NCI-H1436 (cell line): Measurements from ENCODE around the gene PAX7.
"Not testable (repeated sequence)": the region's sequence is repeated elsewhere in the genome, so short reads cannot be mapped to it uniquely, and the experiment has no call there.

Experiments
- DNase-seq: peaks from one replicate; lab custom pipeline; 2025; lab: John Stamatoyannopoulos, UW

Gene PAX7

DNA sequence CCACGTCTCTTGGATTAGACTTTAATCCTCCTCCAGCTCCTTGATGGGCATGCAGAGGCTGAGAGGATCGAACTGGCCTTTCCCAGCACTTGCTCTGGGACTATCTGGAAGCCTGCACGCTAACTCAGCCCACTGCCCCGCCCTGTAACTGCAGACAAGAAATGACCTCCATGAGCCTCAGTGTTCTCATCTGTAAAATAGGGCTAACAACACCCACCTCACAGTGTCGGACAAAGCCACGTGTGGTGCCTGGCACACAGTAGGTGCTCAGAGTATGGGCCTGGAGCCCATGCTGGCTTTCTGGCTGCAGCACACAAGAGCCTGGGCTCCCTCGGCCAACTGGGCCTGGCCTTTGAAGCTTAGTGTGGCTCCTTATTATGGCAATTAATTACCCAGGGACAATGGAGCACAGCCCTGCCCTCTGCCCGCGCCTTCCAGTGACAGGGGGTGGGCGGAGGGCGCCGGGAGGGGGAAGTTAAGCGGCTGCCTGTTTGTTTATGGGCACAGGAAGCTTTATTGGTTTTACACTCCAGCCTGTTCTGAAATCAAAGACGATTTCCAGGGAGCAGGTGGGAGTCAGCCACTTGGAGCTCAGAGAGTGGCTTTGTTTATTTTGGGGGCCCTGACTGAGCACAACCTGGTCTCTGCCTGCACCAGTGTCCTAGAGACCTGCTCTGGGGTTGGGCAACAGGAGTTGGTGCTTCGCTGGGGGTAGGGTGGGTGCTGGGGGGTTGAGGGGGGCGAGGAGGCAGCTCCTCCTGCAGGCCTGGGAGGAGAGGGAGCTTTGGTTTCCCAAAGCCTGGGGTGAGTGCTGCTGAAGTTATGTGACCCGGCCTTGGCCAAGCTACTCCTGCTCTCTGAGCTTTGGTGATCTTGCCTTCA lies 31.0 kb downstream of the PAX7 start:
- no peak for DNase-seq

- no peak for DNase-seq
Observed at GRCh38 chr1:18662286-18662639, 31.6 kb downstream of the PAX7 start.

- DNase-seq: no peak
Observed at GRCh38 chr1:18666317-18666920, 35.8 kb downstream of the PAX7 start.

- DNase-seq: no peak
Observed at GRCh38 chr1:18667333-18667732, 36.7 kb downstream of the PAX7 start.

GRCh38 chr1:18668046-18668445 lies 37.4 kb downstream of the PAX7 start:
- no peak for DNase-seq

- DNase-seq: no peak
Observed at GRCh38 chr1:18668750-18669404, 38.2 kb downstream of the PAX7 start.

DNA sequence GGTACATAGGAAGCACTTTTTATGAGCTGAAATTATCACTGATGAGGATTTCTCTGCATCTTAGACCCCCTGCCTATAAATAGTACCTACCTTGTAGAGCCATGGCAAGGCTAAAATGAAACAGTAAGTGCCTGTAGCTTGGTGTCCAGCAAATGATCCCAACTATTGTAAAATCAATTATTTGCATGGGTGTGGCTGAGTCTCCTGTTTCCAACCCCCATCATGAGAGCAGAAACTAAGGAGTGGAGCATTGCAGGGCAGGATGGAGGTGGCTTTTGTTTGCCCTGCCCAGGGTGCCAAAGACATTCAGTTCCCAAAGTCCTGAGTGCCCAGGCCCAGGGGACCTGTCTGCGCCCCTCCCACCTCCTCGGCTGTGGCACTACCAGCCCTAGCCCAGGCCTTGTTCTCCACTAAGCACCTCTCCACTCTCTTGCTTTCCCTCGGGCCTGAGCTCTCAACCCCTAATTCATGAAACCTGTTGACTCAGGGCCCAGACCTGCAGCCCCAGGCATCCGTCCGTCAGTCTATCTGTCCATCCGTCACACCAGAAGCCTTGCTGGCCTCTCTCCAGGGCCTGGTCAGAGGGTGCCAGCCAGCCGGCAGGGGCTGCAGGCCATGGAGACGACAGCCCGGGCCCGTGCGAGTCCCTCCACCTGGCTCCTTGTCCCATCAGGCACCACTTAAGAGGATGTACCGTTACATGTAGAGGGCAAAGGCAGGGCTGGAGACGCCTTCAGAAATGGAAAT lies 39.6 kb downstream of the PAX7 start:
- DNase-seq: no peak

GRCh38 chr1:18670868-18671225 lies 40.2 kb downstream of the PAX7 start:
- DNase-seq: no peak

DNA sequence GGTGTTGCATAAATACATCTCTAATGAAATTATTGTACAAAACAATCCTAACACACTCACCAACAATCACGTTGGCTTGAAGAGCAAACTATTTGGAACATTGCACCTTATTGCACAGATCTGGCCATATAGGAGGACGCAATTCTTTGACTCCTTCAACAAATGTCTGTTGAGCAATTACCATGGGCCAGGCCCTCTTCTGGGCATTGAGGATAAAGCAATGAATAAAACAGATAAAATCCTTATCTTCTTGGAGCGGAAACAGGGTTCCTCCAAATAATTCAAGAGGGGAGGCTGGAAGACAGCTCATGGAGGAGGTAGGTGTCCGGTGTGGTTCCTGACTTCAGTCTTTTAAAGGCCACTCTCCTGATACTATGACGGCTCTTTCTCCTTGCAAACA lies 43.3 kb downstream of the PAX7 start:
- DNase-seq: no peak

DNA sequence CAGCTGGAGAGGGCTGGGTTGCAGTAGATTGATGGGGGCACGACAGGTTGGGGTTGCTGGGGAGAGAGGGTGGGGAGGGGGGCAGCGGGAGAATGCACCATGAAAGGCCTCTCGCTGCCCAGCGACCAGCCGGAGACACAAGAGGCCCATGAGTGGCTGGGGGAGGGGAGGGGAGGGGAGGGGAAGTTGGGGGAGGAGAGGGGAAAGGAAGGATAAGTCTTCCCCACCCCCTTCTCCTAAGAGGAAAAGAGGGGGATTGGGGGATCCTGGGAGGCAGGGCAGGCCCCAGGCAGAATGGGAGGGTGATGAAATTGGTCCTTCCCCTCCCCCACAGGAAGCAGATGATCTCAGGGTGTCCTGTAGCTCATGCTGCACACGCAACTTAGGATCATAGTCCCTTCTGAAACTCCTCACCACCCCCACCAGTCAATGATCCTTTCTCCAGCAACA lies 45.7 kb downstream of the PAX7 start:
- DNase-seq: no peak

DNA sequence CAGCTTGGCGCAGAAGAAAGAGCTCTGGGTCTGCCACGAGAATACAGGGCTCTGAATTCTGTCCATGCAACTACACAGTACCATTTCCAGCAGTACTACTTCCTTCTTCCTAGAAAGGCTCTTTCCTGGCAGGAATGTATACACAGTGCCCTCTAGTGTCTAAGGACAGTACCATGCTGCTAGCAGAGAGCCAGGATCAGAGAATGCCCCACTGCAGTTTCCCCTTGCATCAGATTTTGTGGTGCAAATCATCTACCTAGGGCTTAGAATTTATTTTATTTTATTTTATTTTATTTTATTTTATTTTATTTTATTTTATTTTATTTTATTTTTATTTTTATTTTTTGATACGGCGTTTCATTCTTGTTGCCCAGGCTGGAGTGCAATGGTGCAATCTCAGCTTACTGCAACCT lies 50.8 kb downstream of the PAX7 start:
- DNase-seq: peak; percentile 10

GRCh38 chr1:18682375-18682774 lies 51.7 kb downstream of the PAX7 start:
- no peak for DNase-seq

DNA sequence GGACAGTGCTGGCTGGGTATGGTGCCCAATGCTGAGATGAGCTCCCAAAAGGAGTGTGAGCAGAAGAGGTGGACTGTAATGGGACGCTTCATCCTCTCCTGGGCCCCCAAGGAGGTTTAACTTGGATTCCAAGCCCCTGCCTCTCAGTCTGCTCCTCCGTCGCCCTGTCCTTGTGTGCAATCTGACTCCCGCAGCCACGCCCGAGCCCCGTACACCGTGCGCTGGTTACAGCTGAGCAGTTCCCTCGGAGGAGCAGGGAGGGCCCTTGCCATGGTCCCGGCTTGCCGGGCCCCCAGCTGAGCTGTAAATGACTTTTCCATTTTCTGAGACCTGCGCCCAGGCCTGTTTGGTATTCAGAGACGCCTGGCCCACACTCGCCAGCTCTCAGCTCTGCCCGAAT lies 53.7 kb downstream of the PAX7 start:
- no peak for DNase-seq

- DNase-seq: no peak
Observed at GRCh38 chr1:18686540-18686939, 55.9 kb downstream of the PAX7 start.

DNA sequence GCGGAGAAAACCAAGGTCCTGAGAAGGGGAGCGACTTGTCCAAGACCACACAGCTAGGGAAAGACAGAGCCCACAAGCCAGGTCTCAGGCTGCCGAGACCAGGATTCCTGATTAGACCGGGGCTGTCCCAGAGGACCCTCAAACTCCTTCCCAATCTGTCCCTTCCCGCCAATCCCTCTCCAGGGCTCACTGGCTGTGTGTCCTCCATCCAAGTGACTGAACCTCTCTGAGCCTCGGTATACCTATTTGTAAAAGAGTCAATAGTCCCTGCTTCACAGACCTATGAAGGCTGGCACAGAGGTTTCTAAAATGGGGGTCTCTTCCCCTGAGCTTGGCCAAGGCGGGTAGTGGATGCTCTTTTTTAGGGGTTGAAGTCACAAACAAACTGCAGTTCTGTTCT lies 56.6 kb downstream of the PAX7 start:
- DNase-seq: no peak

DNA sequence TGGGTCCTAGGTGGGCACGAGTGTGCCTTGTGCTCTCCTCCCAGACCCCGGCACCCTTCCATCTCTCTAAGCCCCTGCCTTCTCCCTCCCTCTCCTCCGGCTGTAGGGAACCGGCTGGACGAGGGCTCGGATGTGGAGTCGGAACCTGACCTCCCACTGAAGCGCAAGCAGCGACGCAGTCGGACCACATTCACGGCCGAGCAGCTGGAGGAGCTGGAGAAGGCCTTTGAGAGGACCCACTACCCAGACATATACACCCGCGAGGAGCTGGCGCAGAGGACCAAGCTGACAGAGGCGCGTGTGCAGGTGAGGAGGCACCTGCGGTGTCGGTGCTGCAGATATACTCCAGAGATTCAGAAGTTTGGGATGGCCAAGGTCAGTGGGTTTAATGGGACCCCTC lies 61.0 kb downstream of the PAX7 start:
- no peak for DNase-seq

DNA sequence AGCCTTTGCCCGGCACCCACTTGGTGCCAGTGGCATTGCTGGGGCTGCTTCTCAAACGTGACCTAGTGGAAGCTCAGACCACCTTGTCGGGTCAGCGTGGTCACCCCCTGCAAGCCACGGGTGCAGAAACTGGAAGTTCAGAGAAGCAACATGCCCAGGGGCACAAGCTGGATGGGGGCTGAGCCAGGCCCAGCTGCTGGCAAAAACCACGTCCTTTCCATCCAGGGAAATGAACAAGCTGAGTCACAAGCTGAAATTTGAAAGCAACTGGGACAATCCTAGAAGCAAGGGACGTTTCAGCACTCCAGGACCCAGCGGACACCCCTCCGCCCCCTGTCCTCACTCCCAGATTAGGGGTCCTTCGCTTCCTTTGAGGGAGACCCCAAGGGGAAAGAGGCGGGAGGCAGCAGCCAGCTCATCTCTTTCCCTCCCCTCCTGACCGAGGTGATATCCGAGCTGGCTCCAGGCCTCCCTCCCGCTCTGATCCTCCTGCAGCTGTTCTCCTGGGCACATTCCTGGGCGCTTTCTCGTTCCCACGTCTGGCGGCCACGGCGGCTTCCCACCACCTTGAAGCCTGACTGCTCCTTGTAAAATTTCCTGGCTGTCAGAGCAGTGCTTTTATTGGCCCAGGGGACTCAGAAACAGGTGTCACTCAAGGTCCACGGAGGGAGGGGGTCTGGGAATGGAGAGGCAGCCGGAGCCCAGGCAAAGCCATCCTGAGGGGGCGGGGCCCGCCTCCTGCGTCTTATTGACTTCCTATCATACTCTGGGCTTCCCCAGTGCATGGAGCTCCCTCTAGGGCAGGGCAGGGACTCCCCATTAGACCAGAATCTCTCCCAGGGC lies 62.8 kb downstream of the PAX7 start:
- DNase-seq: no peak

DNA sequence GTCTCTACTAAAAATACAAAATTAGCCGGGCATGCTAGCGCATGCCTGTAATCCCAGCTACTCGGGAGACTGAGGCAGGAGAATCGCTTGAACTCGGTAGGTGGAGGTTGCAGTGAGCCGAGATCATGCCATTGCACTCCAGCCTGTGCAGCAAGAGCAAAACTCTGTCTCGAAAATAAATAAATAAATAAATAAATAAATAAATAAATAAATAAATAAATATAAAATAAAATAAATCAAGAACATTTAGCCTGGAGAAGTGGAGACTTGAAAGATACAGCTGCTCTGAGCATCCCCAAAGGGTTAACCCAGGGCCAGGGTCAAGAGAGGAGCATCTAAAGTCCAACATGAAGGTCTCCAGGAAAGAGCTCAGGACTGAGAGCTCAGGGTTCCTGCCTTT lies 63.6 kb downstream of the PAX7 start:
- DNase-seq: not testable (repeated sequence)

GRCh38 chr1:18697541-18697940 lies 66.9 kb downstream of the PAX7 start:
- no peak for DNase-seq

DNA sequence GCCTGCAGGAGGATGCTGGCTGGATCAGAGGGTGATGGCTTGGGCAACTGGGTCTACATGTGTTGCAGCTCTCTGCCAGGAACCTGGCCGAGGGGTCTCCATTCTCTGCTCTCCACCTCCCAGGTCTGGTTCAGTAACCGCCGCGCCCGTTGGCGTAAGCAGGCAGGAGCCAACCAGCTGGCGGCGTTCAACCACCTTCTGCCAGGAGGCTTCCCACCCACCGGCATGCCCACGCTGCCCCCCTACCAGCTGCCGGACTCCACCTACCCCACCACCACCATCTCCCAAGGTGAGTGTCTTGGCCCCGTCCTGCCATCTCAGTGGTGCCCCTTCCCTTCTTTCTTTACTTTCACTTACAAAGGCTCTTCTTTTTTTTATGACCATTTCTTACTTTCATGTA lies 69.9 kb downstream of the PAX7 start:
- DNase-seq: no peak

GRCh38 chr1:18701183-18701582 lies 70.5 kb downstream of the PAX7 start:
- no peak for DNase-seq
